Brain microvascular endothelial cell (primary cell): ENCODE measurements around the gene C6orf120.
"Not testable (repeated sequence)": the region's sequence is repeated elsewhere in the genome, so short reads cannot be mapped to it uniquely, and the experiment has no call there.

Experiments
- DNase-seq: peaks from one replicate; pipeline ENCODE4 v3.0.0-alpha.2; 2020
- H3K27ac ChIP-seq: fragments of 250-450 bp; sonication (Bioruptor Pico); 2 replicates; pipeline ENCODE4 v1.5.1; 2020; ENCODE audit warnings: mild to moderate bottlenecking, moderate library complexity
- H3K27me3 ChIP-seq: fragments of 250-450 bp; sonication (Bioruptor Pico); replicated peaks from 2 replicates; pipeline ENCODE4 v1.5.1; 2020; ENCODE audit warnings: mild to moderate bottlenecking
- H3K36me3 ChIP-seq: fragments of 250-450 bp; sonication (Bioruptor Pico); replicated peaks from 2 replicates; pipeline ENCODE4 v1.5.1; 2020; ENCODE audit warnings: mild to moderate bottlenecking
- H3K4me3 ChIP-seq: 2 replicates; pipeline ENCODE4 v1.5.1; 2011; ENCODE audit warnings: low read depth, mild to moderate bottlenecking, control low read depth, low read length, moderate library complexity
- in situ Hi-C: cut with HindIII; loops from 2 replicates; pipeline ENCODE4 v1.10.0; 2017; ENCODE audit warnings: low sequenced_read_pairs, low pct_ligation_motif_present
- TF ChIP-seq, protein P1 (sequence below): IDR thresholded peaks from 2 replicates; pipeline ENCODE4 v1.5.1; 2011; ENCODE audit warnings: low read depth, mild to moderate bottlenecking, moderate library complexity, low read length, control low read depth, inconsistent platforms; ENCODE audit errors: missing control alignments

C6orf120 gene

DNA sequence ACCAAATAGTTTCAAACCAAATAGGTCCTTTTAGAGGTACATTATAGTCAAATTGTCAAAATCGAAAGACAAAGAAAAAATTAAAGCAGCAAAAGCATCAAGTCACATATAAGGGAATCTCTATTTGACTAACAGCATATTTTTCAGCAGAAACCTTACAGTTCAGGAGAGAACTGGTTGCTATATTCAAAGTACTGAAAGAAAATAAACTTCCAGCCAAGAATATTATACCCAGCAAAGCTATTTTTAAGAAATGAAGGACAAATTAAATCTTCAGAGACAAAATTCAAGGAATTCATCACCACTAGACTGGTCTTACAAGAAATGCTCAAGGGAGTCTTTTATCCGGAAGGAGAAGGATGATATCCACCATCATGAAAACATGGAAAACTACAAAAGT is 16.1 kb upstream of the C6orf120 start:
- in situ Hi-C loops: no loop called here
- TF ChIP-seq, protein P1, sequence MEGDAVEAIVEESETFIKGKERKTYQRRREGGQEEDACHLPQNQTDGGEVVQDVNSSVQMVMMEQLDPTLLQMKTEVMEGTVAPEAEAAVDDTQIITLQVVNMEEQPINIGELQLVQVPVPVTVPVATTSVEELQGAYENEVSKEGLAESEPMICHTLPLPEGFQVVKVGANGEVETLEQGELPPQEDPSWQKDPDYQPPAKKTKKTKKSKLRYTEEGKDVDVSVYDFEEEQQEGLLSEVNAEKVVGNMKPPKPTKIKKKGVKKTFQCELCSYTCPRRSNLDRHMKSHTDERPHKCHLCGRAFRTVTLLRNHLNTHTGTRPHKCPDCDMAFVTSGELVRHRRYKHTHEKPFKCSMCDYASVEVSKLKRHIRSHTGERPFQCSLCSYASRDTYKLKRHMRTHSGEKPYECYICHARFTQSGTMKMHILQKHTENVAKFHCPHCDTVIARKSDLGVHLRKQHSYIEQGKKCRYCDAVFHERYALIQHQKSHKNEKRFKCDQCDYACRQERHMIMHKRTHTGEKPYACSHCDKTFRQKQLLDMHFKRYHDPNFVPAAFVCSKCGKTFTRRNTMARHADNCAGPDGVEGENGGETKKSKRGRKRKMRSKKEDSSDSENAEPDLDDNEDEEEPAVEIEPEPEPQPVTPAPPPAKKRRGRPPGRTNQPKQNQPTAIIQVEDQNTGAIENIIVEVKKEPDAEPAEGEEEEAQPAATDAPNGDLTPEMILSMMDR: no peak
- peaks cover 12% of the 10 kb centered on the region for H3K36me3 ChIP-seq
- H3K27me3 ChIP-seq: no peaks in the 10 kb centered on the region
- no peak overlapping the region for H3K27ac ChIP-seq
- H3K4me3 ChIP-seq: no peak overlapping the region
- no peak for DNase-seq

DNA sequence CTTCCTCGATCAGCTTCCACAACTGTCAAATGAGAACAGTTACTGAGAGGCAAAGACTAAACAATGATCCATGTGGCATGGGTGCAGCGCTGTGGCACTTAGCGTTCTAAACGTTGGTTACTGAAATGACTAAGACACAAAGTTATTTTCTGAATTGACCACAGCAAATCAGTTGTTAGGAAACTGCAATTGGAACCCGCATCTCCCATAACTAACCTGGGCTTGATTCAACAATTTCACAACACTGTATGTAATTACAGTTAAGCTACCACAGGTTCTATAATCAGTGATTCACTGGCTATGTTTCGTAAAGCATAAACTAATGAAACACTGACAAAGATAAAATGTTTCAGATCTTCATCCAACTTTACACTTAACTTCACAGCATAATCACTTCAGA is 12.6 kb upstream of the C6orf120 start:
- H3K4me3 ChIP-seq: no peak overlapping the region
- peaks cover 12% of the 10 kb centered on the region for H3K36me3 ChIP-seq
- H3K27me3 ChIP-seq: no peaks in the 10 kb centered on the region
- TF ChIP-seq, protein P1: no peak
- no peak overlapping the region for H3K27ac ChIP-seq
- DNase-seq: no peak
- in situ Hi-C loops: no loop called here

DNA sequence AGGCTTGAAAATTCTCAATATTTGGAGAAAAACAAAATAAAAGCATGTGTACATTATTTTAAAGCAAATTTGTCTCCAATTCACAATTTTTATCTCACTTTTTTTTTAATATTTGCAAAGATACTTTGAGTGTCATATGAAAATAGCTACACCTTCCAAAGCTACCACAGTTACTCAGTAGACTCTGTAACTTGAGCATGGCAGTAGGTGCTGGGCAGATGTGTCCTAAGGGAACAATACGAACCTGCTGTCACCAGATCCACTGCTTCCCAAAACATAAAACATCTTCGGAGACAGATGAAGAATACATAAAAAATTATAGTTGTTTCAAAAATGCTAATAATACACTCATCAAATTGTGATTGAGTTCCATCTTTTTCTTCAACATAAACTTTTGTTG is 10.7 kb upstream of the C6orf120 start:
- H3K36me3 ChIP-seq: peaks cover 11% of the 10 kb centered on the region
- H3K27me3 ChIP-seq: no peaks in the 10 kb centered on the region
- H3K27ac ChIP-seq: no peak overlapping the region
- DNase-seq: no peak
- no peak overlapping the region for H3K4me3 ChIP-seq
- TF ChIP-seq, protein P1: no peak
- in situ Hi-C loops: no loop called here

DNA sequence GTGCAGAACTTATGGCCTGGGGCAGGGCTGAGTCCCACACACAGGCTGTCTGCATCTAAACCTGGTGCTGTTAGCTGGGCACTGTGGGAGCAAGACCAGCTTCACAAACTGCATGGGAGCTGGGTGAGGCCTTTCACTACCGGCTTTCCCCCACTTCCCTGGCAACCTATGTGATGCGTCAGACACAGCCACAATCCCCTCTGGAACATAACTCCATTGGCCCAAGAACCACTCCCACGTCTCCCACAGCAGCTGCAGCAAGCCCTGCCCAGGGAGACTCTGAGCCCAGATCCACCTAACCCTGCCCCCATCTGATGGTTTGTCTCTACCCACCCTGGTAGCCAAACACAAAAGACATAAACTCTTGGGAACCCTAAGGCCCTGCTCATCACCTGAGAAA is 9.4 kb upstream of the C6orf120 start:
- Histone ChIP-seq H3K4me3 (no peak overlapping the region), H3K36me3 (peaks cover 3% of the 10 kb centered on the region), H3K27me3 (no peaks in the 10 kb centered on the region), H3K27ac (no peak overlapping the region)
- no peak for DNase-seq
- TF ChIP-seq, protein P1: no peak
- in situ Hi-C loops: no loop called here

DNA sequence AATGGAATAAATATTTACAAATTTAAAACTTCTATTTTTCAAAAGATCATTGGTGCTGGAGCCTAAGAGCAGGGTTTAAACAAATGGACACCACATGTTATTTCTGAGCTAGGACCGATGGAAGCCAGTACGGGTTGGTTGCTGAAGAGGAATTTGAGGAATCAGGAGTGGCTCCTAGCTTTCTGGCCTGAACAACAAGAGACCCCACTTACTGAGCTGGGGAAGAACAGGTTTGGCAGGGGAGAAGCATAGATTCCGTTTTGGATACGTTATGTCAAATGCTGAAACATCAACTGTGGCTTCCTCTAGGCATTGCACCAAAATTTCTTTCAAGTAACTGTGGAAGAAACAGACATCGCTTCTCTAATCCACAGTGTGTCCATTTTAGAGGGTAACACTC is 6.8 kb upstream of the C6orf120 start:
- TF ChIP-seq, protein P1: no peak
- no peaks in the 10 kb centered on the region for H3K36me3 ChIP-seq
- no peaks in the 10 kb centered on the region for H3K27me3 ChIP-seq
- H3K4me3 ChIP-seq: no peak overlapping the region
- no peak overlapping the region for H3K27ac ChIP-seq
- no peak for DNase-seq
- in situ Hi-C loops: no loop called here

DNA sequence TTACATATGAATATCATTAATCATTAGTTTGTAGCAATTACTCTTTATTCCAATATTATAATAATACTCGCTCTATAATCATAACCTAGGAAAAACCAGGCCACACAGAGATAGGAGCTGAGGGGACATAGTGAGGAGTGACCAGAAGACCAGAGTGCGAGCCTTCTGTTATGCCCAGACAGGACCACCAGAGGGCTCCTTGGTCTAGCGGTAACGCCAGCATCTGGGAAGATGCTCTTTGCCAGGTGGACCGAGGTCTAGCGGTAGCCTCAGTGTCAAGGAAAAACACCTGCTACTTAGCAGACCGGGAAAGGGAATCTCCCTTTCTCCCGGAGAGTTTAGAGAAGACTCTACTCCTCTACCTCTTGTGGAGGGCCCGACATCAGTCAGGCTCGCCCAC is 4.8 kb upstream of the C6orf120 start:
- H3K27me3 ChIP-seq, H3K36me3 ChIP-seq, in situ Hi-C loops, H3K4me3 ChIP-seq: not testable (repeated sequence)
- H3K27ac ChIP-seq: peak overlapping the region; percentile 47
- DNase-seq: peak; percentile 27
- TF ChIP-seq, protein P1: peak; percentile 64
